Upper lobe of left lung (tissue), 4 donors: Measurements from ENCODE around the gene C1orf232.

Experiments used
- CTCF ChIP-seq, 6 experiments: fragments of 450-650 bp in 4 of 6; fragments of 200-600 bp in 2 of 6; sonication (generic) in 2 of 6; IDR thresholded peaks; one replicate each; pipeline ENCODE4 v1.5.1; 2016 to 2019; ENCODE audit warnings: antibody characterized with exemption in 6 of 6
- EP300 ChIP-seq, 4 donors: sonication (generic); formaldehyde crosslinking; IDR thresholded peaks; one replicate each; pipeline ENCODE4 v1.5.1; 2017; ENCODE audit warnings: antibody characterized with exemption in 4 of 4, control low read depth in 2 of 4
- POLR2A ChIP-seq, 4 donors: fragments of 450-650 bp; IDR thresholded peaks; one replicate each; pipeline ENCODE4 v1.5.1; 2016 to 2017; ENCODE audit warnings: antibody characterized with exemption in 4 of 4, mild to moderate bottlenecking in 2 of 4

DNA sequence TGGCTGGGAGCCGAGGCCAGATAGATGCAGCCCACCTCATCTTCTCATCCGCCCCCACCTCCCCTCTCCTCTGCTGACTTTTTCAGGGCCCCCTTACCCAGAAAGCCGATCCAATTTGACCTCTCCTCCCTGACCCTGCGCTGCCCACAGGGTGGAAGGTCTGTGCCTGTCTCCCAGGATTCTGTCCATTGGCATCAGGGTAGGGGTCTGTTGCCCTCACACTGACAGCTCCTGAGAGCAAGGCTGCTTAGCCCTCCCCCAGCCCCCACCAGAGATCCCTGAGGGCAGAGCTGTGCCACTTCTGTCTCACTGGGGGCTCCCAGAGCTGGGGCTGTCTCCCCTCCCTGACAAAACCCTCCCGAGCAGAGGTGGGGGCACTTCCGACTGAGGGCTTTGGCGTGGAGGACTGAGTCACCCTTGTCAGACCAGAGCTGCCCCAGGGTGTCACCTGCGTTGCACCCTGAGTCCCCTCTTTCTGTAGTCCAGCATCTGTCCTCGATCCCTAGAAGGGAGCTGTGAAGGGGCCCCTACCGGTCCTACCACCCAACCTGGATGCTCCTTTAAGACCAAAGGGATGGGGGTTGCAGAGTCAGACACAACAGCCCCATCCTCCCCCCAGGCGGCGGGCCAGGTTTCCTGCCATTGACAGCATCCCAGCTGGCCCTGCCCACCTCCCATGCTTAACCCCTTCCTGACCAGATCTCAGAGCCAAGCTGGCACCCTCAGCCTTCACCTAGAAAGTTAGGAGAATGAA is 12.3 kb downstream of the C1orf232 start:
- TF ChIP-seq CTCF (IDR thresholded peaks at IDR 0.05) (no peak), POLR2A (IDR thresholded peaks at IDR 0.05) (no peak), EP300 (IDR thresholded peaks at IDR 0.05) (no peak)
